Fibroblast of peridontal ligament (primary cell): Measurements from ENCODE around the gene PWWP2B.
"Not testable (repeated sequence)": the region's sequence is repeated elsewhere in the genome, so short reads cannot be mapped to it uniquely, and the experiment has no call there.

Experiments used
- DNase-seq: peaks from one replicate; pipeline ENCODE4 v3.0.0-alpha.2; 2010; ENCODE audit errors: extremely low read depth

The PWWP2B gene

DNA sequence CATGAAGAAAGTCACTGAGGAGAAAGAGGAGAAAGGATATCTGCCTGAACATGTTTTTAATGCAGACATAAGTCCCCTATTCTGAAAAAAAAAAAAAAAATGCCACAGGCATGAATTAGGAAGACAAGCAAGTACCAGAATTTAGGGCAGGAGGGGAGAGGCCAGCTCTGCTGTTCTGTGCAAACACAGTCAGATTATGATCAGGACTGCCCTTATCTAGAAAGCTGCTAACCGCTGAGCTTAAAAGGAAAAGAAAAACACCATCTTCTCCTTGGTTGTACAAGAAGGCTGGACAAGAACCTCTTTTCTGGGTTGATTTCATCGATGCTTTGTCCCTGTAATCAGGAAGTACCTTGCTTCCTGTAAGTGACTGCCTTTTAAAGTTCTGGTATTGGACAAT lies 15.3 kb upstream of the PWWP2B start:
- no peak for DNase-seq

DNA sequence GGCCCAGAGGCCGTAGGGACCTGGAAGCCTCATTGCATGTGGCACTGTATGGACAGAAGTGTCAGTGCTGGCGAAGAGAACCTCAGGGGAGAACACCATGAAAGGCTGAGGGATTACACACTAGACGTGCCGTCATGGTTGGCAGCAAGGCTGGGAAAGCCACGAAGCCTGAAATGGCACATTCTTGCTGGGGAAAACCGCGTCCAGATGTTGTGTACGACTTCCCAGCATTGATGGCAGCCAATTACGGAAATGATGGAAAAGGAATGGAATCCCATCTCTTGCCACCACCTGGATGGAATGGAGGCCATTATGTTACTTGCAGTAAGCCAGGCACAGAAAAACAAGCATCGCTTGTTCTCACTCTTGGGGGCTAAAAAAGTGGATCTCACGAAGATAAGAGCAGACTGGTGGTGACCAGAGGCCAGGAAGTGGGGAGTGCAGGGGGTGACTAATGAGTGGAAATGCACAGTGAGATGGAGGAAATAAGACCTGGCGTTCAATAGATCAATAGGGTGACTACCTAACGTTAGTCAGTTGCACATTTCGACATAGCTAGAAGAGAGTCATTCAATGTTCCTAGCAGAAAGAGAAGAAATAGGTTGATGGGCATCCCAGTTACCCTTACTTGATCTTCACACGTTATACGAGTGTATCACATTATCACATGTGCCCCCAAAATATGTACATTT lies 14.6 kb upstream of the PWWP2B start:
- DNase-seq, result peak; percentile 66

DNA sequence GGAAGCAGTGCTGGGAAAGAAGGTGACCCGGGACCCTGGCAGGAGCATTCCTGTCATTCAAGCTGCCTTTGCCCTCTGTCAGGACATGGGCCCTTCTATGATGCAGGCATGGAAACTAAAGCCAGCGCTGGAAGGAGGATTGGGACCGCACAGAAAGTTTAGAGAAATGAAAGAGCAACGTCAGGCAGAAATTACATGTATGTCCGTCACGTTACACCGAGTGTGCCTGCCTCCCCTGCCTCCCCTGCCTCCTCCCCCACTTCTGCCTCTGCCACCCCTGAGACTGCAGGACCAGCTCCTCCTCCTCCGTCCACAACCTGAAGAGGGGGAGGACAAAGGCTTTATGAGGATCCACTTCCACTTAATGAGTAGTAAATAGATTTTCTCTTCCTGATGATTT lies 13.9 kb upstream of the PWWP2B start:
- no peak for DNase-seq

DNA sequence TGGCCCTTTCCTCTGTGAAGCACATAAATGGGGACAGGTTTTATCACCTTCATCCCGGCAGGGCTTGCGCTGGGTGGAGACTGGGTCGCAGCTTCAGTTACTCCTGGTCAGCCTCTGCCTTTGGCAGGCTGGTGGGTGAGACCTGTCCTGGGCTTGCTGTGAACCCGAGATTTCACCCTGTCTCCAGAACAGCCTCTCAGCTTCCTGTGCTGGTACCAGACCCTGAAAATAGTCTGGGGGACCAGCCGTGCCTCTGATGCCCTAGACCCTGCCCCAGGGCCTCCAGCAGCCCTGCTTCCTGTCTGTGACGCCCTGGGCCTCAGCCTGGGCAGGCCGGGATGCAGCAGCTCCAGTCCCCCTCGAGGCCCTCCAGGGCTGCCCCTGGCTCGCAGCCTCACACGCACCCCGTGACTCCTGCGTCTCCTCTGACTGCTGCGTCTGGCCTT lies 13.2 kb upstream of the PWWP2B start:
- no peak for DNase-seq

DNA sequence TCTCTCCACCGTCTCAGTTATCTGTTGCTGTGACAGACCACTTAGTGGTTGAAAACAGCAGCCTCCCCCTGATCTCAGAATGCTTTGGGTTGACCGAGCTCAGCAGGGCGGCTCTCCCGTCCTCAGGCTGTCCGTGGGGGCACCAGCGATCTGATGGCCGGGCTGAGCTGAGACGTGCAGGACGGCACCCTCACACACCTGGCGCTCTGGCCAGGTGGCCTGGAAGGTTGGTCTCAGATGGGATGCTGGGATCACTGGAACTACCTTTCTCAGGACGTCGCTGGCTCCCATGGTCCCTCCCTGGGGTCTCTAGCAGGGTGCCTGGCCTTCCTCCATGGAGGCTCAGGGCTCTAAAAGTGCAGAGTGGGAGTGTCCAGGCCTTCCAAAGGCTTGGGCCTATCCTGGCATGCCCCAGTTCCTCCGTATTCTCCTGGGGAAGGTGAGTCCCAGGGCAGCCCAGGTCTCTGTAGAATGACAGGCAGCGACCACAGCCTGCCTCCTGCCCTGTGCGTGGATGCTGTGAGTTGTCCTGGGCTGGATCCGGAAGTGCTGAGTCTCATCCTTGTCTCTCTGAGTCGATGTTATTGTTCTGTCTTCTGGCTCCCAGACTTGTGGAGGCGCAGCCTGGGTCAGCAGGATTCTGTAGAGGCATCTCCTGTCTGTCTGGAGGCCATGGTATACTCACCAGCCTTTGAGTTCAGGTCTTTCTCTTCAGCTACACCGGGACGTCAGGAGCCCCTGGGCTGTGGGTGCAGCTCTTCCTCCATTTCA lies 12.2 kb upstream of the PWWP2B start:
- no peak for DNase-seq

DNA sequence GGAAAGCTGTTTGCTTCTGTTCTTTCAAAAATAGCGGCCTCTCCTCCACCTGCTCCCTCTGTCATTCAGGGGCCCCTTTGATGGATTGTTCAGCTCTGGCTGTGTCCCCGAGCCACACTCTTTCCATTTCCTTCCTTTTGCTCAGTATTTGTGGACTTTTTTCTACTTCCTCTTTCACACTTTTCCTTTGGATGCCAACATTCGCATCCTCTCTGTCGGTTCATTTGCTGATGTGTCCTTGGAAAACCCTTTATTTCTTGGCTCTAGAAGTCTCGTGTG lies 11.7 kb upstream of the PWWP2B start:
- DNase-seq, result no peak

DNA sequence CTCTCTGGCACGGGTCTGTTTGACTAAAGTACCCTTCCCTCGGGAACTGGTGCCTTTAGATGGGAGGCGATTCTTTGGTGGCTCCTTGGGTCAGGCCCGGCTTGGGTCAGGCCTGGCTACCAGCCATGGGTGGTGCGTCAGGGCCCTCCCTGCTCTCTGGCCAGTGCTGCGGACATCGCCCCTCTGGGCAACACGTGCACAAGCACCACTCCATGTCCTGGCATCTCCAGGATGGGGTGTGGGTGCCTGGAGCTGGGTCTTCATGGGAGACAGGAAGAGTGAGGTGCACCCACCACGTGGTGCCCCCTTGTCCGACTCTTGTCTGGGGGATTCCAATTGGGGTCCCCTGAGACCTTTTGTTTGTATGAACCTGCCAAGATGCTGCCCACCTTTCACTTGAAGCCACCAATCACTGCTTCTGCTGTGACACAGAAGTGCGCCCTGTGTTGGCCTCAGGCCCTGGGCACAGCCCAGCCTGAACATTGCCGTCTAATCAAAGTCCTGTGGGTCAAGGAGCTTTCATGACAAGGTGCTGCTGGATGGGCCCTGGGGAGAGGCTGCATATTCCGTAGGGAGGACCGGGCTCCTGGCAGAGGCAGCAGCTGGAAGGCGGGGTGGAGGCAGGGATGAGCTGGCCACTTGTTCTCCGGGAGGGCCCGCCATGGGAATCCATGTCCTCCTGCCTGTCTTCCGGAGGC lies 11.1 kb upstream of the PWWP2B start:
- no peak for DNase-seq

DNA sequence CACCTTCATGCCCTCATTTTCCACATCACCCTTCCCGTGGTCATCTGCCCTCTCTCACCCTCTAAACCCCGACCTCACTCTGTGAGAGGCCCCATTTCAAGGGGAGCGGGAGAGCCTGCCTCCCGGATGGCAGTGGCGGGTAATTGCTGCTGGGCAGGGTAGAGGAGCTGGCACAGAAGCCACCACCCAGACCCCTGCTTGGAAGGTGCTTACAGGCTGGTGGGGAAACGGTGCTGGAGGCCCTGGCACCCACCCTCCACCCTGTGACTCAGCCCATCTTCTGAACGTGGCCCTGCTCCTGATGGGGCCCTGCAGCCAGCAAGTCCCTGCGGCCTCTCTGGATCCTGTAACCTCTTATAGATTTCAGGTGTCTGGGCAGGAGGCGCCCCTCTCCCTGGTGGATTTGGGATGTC lies 10.6 kb upstream of the PWWP2B start:
- DNase-seq, result no peak

DNA sequence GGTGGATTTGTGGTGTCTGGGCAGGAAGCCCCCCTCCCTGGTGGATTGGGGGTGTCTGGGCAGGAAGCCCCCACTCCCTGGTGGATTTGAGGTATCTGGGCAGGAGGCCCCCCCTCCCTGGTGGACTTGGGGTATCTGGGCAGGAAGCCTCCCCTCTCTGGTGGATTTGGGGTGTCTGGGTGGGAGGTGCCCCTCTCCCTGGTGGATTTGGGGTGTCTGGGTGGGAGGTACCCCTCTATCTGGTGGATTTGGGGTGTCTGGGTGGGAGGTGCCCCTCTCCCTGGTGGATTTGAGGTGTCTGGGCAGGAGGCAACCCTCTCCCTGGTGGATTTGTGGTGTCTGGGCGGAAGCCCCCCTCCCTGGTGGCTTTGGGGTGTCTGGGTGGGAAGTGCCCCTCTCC lies 10.1 kb upstream of the PWWP2B start:
- DNase-seq, result not testable (repeated sequence)

DNA sequence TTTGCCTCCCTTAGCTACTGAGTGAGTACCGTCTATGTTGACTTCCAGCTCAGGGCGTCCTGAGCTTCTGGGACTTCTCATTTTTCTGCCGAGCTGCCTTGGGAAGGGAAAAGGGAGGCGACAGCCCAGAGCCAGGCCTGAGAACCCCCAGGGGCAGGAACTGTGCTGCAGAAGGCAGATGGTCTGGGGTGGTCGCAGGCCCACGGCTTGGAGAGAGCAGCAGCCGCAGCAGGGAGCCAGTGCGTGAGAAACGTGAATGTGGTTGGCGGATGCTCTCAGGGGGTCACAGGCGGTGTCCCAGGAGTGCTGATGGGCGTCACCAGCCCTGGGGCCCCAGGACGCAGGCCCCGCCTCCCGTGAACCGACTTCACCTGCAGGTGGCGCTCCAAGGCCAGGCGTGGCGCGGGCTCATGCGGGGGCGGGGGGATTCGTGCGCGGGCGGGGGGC lies 9.2 kb upstream of the PWWP2B start:
- DNase-seq, result peak; percentile 31

DNA sequence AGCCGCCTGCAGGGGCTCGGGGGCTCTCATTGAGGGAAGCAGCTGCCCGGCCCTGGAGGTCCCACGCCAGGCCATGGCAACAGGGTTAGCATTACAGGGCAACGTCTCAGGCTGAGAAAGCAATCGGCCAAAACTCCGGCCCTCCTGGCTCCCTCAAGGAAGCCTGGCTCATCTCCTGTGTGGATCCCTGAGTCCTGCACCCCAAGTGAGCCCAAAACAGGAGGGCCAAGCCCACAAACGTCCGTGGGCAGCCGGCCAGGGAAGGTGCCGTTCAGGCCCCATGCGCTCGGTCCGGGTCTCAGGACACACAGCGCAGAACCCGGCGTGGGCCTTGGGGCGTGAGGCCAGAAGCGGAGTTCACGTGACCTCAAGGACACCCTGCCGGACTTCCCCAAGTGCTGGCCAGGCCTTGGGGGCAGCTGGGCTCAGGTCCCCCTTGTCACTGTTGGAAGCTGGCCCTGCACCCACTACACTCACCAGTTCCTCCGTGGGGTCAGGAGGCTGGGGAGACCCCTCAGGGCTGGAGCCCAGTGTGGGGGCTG lies 8.0 kb upstream of the PWWP2B start:
- no peak for DNase-seq

DNA sequence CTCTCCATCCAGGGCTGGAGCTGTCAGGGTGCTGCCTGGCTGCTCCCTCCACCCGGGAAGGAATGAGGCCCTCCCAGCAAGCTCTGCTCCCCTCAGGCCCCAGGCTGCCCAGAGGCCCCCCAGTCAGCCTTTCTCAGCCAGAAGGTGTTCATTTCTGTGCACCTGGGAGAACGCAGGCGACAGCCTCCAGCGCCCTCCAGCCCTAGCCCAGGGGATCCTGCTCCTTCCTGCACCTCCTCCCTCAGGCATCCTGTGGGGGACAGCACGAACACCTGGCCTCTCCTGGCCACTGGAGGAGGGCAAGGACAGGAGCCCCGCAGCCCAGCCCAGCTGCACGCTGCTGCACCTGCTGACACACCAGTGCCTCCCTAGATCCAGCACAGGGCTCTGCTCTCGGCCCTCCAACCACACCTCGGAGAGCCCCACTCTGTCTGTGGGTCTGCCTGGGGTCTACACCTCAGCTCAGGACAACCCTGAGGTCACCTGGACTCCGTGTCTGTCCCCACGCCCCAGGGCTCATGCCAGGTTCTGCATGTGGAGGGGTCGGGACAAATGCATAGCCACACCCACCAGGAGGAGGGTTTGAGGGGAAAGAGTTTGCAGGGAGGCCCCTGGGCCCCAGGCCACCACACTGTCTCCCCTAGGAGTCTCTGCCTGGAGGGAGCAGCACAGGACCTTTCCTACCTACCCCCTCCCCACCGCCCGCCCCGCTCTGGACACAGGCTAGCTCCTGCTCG lies 7.4 kb upstream of the PWWP2B start:
- no peak for DNase-seq

DNA sequence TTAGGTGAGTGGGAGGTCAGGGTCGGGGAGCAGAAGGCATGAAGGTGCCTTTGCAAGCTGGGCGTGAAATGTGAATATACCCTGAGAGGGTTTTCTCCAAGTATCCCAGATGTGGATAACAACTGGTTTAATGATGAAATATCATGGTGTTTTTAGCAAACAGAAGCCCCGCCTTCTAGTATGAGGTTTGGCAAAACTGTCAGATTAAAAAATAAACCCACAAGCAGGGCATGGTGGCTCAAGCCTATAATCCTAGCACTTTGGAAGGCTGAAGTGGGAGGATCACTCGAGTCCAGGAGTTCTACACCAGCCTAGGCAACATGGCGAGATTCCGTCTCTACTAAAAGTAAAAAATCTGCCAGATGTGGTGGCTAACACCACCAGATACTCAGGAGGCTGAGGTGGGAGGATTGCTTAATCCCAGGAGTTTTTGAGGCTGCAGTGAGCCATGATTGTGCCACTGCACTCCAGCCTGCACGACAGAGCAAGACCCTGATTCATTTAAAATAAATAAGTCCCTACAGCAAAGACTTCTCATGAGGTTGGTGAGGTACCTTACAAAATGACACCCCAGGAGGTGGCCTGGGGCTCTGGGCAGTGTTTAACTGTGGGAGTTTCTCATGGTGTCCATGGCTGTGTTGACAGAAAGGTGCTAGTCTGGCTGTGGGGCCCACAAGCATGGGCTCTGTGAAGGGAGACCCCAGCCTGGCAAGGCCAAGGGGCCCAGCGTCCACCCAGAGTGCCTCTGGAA lies 6.7 kb upstream of the PWWP2B start:
- peak; percentile 69 for DNase-seq

DNA sequence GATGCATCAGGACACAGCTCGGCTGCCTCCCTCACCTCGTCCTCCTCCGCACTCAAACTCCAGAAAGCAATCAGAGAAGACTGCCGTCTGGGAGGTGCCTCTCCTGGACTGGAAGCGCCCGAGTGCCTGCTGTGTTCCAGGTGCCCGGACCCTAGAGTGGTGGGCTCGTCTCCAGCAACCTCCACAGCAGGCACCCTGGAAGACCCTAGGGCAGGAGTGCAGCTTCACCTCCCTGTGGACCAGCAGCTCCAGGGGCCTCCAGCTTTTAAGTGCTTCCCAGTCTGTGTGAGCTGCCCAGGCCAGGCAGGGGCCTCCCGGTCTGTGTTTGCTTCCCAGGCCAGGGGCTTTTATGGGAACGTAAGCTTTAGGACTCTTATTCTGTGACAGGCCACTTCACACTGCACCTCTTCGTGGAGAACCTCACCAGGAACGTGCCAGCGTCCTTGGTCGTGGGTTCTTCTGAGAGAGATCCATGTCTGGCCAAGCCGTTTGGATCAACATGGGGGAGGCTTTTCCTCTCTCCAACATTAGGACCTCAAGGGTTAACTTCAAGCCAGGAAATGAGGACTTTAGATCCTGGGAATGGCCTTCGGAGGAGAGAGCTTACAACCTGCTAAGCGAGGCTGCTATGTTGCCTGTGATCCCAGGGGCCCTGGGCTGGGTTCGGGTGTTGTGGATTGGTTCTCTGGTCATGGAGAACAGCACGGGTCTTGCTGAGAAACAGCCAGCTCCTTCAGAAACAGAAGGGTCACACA lies 5.9 kb upstream of the PWWP2B start:
- no peak for DNase-seq

DNA sequence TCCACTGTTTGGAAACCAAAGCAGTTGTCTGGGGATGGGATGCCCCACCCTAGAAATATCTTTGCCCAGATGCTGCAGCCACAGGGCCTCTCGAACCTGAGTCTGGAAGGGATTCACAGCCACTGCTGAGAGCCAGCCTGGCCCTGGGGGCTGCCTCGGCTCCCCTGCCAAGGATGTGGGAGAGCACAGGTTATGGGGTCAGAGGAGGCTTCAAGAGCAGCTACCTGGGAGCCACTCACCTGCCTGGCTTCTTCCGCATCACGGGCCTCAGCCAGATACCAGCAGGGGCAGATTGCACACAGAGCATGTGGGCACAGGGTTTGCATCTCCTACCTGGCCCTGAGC lies 5.4 kb upstream of the PWWP2B start:
- DNase-seq, result no peak

DNA sequence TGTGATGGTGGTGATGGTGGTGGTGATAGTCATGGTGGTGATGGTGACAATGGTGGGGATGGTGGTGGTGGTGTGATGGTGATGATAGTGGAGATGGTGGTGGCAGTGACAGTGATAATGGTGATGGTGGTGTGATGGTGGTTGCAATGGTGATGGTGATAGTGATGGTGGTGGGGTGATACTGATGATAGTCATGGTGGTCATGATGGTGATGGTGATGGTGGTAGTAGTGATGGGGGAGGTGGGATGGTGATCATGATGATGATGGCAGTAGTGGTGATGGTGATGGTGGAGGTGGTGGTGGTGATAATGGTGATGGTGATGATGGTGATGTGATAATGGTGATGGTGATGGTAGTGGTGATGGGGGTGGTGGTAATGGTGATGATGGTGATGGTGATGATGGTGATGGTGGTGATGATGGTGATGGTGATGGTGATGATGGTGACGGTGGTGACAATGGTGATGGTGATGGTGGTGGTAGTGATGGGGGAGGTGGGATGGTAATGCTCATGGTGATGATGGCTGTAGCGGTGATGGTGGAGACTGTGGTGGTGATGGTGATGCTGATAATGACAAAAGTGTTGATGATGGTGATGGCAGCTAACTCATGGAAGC lies 4.7 kb upstream of the PWWP2B start:
- DNase-seq, result no peak

DNA sequence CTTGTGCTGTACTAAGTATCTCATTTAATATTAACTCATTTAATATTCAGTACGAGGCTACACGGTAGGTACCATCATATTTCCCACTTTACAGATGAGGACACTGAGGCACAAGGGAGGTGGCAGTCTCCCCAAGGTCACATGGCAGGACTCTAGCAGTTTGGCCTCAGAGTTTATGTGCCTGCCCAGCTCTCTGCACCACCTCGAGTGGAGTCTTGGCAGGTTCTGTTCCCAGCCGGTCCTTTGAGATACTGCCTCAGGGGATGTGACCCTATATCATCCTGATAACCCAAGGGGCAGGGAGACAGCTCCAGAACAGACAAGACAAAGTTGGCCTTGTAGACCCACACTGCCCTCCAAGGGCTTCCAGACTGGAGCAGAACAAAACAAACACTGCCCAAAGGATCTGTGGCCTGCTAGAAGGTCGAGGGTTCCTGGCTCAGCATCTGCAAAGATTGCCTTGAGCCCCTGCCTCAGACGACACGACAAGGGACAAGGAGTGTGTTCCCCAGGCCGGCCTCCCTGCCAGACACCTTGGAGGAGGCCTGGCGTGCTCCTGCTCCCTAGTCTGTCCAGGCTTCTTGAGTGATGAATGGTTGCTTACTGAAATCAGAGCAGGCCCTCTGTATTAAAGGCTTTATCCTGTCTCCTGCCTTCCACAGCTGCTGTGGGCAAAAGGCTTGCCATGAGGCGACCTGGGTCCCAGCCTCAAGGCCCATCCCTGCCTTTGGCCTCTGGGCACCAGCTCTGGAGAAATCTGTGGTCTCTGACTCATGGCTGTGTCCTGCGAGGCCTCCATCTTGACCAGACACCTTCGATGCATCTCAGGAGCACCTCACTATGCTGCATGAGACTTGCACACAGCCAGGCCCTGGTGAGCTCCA lies 3.9 kb upstream of the PWWP2B start:
- DNase-seq, result peak; percentile 29

DNA sequence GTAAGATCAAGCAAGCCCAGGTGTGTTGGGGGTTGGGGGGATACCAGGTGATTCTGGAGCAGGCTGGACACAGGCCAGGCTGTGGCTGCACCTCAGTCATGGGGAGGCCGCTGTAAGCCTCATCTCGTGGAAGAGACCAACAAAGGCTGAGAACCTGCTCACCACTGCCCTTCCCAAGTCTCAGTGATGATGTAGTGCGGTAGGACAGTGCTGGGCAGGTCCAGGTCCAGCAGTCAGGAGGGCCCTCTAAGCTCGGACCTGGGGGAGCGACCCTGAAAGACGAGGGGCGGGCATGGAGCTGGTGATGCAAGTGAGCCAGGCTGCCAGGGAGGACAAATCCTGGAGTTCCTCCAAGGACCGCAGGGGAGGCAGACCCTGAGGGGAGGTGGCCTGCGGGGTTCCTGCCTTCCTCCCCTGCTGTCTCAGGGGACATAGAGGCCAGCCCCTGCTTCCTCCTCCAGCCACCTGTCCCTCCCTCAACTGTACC lies 3.3 kb upstream of the PWWP2B start:
- no peak for DNase-seq

DNA sequence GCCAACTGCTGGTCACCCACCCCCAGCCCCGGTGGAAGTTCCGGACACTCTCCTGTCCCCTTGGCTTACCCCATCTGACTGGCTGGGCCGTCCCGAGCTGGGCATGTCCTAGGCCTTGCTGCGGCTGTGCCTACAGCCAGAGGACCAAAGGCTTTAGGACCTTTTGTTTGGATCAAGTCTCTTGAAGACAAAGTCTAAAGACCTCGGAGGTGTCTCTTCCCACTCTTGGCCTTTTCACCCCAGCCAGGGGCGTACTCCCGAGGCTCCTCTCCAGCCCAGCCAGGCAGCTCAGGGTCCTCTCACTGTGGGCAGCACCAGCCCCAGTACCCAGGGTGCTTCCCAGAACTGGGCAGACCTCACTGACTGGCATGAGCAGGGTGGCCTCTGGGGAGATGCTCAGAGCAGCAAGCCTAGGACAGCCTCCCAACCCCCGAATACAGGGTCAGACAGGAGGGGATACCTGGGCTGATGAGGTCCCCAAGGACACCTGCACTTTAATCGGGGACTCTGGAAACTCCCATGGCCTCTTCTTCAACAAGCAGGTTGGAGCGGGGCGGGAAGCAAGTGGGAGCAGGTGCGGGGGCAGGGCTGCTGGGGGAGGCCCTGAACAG lies 2.7 kb upstream of the PWWP2B start:
- no peak for DNase-seq
